HG02678 (cell line): ENCODE data around the gene RBM41.

Experiments
- ATAC-seq: cut with Tn5 transposase; IDR thresholded peaks from one replicate; pipeline ENCODE4 v1.9.1; 2021; ENCODE audit warnings: mild to moderate bottlenecking, moderate library complexity; ENCODE audit not compliant: unreplicated experiment

The RBM41 gene

GRCh38 chrX:107047622-107048021 lies 71.0 kb downstream of the RBM41 start:
- no peak for ATAC-seq

- ATAC-seq: no peak
Measured at GRCh38 chrX:107029752-107030151, 88.9 kb downstream of the RBM41 start.

- no peak for ATAC-seq
Measured at GRCh38 chrX:107025545-107025944, 93.1 kb downstream of the RBM41 start.

GRCh38 chrX:107014936-107015335 lies 103.7 kb downstream of the RBM41 start:
- no peak for ATAC-seq
